T1000 (cell line): ENCODE results near the gene IVL.

ENCODE experiments used
- DNase-seq: peaks from one replicate; lab custom pipeline; 2025; ENCODE audit warnings: mixed read lengths; lab: John Stamatoyannopoulos, UW

The IVL gene

GRCh38 chr1:152953761-152954160 lies 45.4 kb downstream of the IVL start:
- DNase-seq, result no peak

GRCh38 chr1:152954436-152954835 lies 46.1 kb downstream of the IVL start:
- DNase-seq, result no peak

- DNase-seq, result no peak
Measured at GRCh38 chr1:152957561-152957960, 49.2 kb downstream of the IVL start.

GRCh38 chr1:152959273-152959672 lies 50.9 kb downstream of the IVL start:
- DNase-seq, result no peak

GRCh38 chr1:152959801-152960451 lies 51.6 kb downstream of the IVL start:
- no peak for DNase-seq

- DNase-seq, result no peak
Measured at GRCh38 chr1:152960452-152961044, 52.2 kb downstream of the IVL start.
